Breast epithelium (tissue), 4 donors: ENCODE data around the gene SLC1A5. TPM values are rescaled to one million over a fixed set of nuclear protein-coding genes. Genes with fewer than 3 reads are reported as not detected.

Experiments
- DNase-seq, 2 donors: peaks; one replicate each; pipeline ENCODE4 v3.0.0-alpha.2; 2019; ENCODE audit warnings: low spot score in 2 of 2
- H3K27ac ChIP-seq, 2 donors: fragments of 200-600 bp; sonication (generic) in 1 of 2; one replicate each; pipeline ENCODE4 v1.5.1; 2016 to 2019; ENCODE audit warnings: mild to moderate bottlenecking in 1 of 2
- H3K27me3 ChIP-seq, 2 donors: fragments of 200-600 bp; sonication (generic) in 1 of 2; one replicate each; pipeline versions ENCODE4 v1.5.1 to v1.6.0; 2017 to 2019; ENCODE audit warnings: control low read depth in 1 of 2, mild to moderate bottlenecking in 1 of 2
- H3K36me3 ChIP-seq: fragments of 200-600 bp; one replicate; pipeline ENCODE4 v1.5.1; 2019
- H3K4me1 ChIP-seq, 2 donors: fragments of 200-600 bp; sonication (generic); one replicate each; pipeline ENCODE4 v1.5.1; 2016 to 2019; ENCODE audit warnings: control low read depth in 1 of 2
- H3K4me3 ChIP-seq, 3 donors: fragments of 200-600 bp; sonication (generic); 1 replicate in 2 of 3; 2 replicates in 1 of 3; pipeline ENCODE4 v1.5.1; 2016 to 2019; ENCODE audit warnings: mild to moderate bottlenecking in 3 of 3, moderate library complexity in 2 of 3
- H3K9me3 ChIP-seq, 2 donors: fragments of 200-600 bp; sonication (generic) in 1 of 2; one replicate each; pipeline ENCODE4 v1.5.1; 2016 to 2019; ENCODE audit warnings: control low read depth in 1 of 2
- CTCF ChIP-seq, 3 donors: fragments of 450-650 bp; IDR thresholded peaks; one replicate each; pipeline ENCODE4 v1.5.1; 2016 to 2017; ENCODE audit warnings: antibody characterized with exemption in 3 of 3, mild to moderate bottlenecking in 3 of 3, moderate library complexity in 3 of 3
- POLR2A ChIP-seq: fragments of 450-650 bp; IDR thresholded peaks from one replicate; pipeline ENCODE4 v1.6.1; 2016; ENCODE audit warnings: antibody characterized with exemption, mild to moderate bottlenecking, moderate library complexity
- POLR2AphosphoS5 ChIP-seq, 3 donors: sonication (generic); formaldehyde crosslinking; IDR thresholded peaks; one replicate each; pipeline ENCODE4 v1.6.1; 2017; ENCODE audit warnings: antibody characterized with exemption in 3 of 3
- intact Hi-C: fragments of 100-400 bp; cut with DNase I; formaldehyde crosslinking; loops from one replicate; pipeline ENCODE4 v1.15.1; 2023; ENCODE audit warnings: low total_unique reads
- total RNA-seq, 3 donors: library from RNA; depleted of rRNA; stranded (reverse); fragments of >200 nt; gene quantifications; one replicate each; pipeline ENCODE4 v1.1.0, GENCODE V29; 2016

The SLC1A5 gene
- total RNA-seq, 3 donors from 2014 or later: 121 to 146 (median 121) TPM

DNA sequence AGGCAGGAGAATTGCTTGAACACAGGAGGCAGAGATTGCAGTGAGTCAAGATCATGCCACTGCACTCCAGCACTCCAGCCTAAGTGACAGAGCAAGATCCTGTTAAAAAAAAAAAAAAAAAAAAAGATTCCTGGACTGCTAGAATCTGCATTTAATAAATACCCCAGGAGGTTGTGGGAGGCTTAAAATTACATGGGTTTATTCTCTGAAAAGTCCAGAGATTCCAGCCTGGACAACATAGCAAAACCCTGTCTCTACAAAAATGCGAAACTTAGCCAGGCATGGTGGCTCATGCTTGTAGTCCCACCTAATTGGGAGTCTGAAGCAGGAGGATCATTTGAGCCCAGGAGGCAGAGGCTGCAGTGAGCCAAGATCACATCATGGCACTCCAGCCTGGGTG lies 9.5 kb upstream of the SLC1A5 start:
- H3K4me3 ChIP-seq: no peak overlapping the region
- H3K9me3 ChIP-seq: no peaks in the 10 kb centered on the region
- DNase-seq: no peak
- intact Hi-C loops: no loop called here
- no peak overlapping the region for H3K27ac ChIP-seq
- no peaks in the 10 kb centered on the region for H3K27me3 ChIP-seq
- no peaks in the 10 kb centered on the region for H3K4me1 ChIP-seq
- H3K36me3 ChIP-seq: no peaks in the 10 kb centered on the region
- TF ChIP-seq POLR2A: no peak
- no peak for TF ChIP-seq POLR2AphosphoS5 (IDR thresholded peaks at IDR 0.05)
- TF ChIP-seq CTCF (IDR thresholded peaks at IDR 0.05): no peak

- no peak for DNase-seq
- TF ChIP-seq CTCF (IDR thresholded peaks at IDR 0.05): no peak
- no peak for TF ChIP-seq POLR2A
- TF ChIP-seq POLR2AphosphoS5 (IDR thresholded peaks at IDR 0.05): no peak
- Histone ChIP-seq H3K4me1 (no peaks in the 10 kb centered on the region), H3K4me3 (no peak overlapping the region), H3K27ac (no peak overlapping the region), H3K36me3 (no peaks in the 10 kb centered on the region), H3K27me3 (no peaks in the 10 kb centered on the region), H3K9me3 (no peaks in the 10 kb centered on the region)
- intact Hi-C loops: no loop called here
These were observed 3.5 kb upstream of the SLC1A5 start for GRCh38 chr19:46791944-46792343.

DNA sequence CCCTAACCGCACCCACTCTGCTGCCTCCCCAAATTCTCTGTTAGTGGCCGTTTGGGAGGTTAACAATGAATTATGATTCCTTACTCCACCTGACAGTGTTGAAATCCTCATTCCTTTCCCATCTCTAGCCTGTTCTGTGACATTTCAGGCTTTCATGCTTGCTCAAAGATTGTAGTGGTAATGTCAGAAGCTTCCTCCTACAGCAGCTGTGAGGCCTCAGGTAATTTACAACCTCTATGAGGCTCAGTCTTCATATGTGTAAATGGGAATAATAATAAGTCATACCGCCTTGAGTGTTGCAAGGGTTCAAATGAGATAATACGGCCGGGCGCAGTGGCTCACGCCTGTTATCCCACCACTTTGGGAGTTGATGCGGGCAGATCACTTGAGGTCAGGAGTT lies 977 bp upstream of the SLC1A5 start:
- no peak for TF ChIP-seq POLR2A
- no peak for TF ChIP-seq POLR2AphosphoS5 (IDR thresholded peaks at IDR 0.05)
- no peak for TF ChIP-seq CTCF (IDR thresholded peaks at IDR 0.05)
- Histone ChIP-seq H3K36me3 (no peaks in the 10 kb centered on the region), H3K4me3 (no peak overlapping the region), H3K4me1 (peaks cover under 1 to 7% of the 10 kb centered on the region in 2 donors), H3K27ac (peak overlapping the region in 1 of 2 donors; percentile 90), H3K27me3 (no peaks in the 10 kb centered on the region), H3K9me3 (no peaks in the 10 kb centered on the region)
- intact Hi-C loops: no loop called here
- no peak for DNase-seq

DNA sequence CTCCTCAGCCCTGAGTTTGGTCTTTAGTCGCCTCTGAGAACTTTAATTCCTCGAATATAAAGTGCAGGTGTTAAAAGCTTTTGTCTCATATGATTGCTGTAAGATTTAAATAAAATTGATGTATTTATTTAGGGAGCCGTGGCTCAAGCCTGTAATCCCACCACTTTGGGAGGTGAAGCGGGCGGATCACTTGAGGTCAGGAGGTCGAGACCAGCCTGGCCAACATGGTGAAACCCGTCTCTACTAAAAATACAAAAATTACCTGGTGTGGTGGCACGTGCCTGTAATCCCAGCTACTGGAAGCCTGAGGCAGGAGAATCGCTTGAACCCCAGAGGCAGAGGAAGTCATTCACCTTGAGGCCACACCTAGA lies 559 bp upstream of the SLC1A5 start:
- H3K4me1 ChIP-seq: peaks cover 4 to 10% of the 10 kb centered on the region in 2 donors
- intact Hi-C loops: no loop called here
- H3K27ac ChIP-seq: peak overlapping the region; percentile 90 to 93

More for the DNA sequence above, 559 bp upstream of the SLC1A5 start:
- TF ChIP-seq POLR2A: no peak
- TF ChIP-seq CTCF (IDR thresholded peaks at IDR 0.05): no peak
- TF ChIP-seq POLR2AphosphoS5 (IDR thresholded peaks at IDR 0.05): no peak
- Histone ChIP-seq H3K27me3 (no peaks in the 10 kb centered on the region), H3K4me3 (peak overlapping the region in 2 of 3 donors; percentile 94 to 95), H3K9me3 (no peaks in the 10 kb centered on the region), H3K36me3 (no peaks in the 10 kb centered on the region)
- DNase-seq: no peak
